B cell (primary cell): ENCODE measurements around the gene C10orf62.

Source experiments
- EZH2 ChIP-seq: IDR thresholded peaks from 2 replicates; pipeline ENCODE4 v1.6.1; 2012; ENCODE audit warnings: borderline replicate concordance, low read depth, mild to moderate bottlenecking, moderate library complexity, low read length; ENCODE audit not compliant: insufficient read depth, poor library complexity, severe bottlenecking
- TF ChIP-seq, protein P1 (sequence below): fragments of 200-600 bp; IDR thresholded peaks from one replicate; pipeline ENCODE4 v1.8.0; 2022; ENCODE audit warnings: antibody characterized with exemption, mild to moderate bottlenecking

GRCh38 chr10:97590748-97591495 is 1.4 kb downstream of the C10orf62 start:
- TF ChIP-seq, protein P1, sequence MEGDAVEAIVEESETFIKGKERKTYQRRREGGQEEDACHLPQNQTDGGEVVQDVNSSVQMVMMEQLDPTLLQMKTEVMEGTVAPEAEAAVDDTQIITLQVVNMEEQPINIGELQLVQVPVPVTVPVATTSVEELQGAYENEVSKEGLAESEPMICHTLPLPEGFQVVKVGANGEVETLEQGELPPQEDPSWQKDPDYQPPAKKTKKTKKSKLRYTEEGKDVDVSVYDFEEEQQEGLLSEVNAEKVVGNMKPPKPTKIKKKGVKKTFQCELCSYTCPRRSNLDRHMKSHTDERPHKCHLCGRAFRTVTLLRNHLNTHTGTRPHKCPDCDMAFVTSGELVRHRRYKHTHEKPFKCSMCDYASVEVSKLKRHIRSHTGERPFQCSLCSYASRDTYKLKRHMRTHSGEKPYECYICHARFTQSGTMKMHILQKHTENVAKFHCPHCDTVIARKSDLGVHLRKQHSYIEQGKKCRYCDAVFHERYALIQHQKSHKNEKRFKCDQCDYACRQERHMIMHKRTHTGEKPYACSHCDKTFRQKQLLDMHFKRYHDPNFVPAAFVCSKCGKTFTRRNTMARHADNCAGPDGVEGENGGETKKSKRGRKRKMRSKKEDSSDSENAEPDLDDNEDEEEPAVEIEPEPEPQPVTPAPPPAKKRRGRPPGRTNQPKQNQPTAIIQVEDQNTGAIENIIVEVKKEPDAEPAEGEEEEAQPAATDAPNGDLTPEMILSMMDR: no peak
- no peak for TF ChIP-seq EZH2
